Dendritic cell treated with granulocyte-macrophage colony-stimulating factor and Interleukin-4, amounts not matched to agents 40 ng/mL and 50 ng/mL, for 4 days (primary cell): ENCODE results near the gene GINS1.

Experiments used
- H3K27ac Mint-ChIP-seq: one replicate; pipeline ENCODE4 v1.8.0; 2022; ENCODE audit warnings: mild to moderate bottlenecking, mixed read lengths
- H3K27me3 Mint-ChIP-seq: one replicate; pipeline ENCODE4 v1.8.0; 2022; ENCODE audit warnings: mild to moderate bottlenecking, mixed read lengths
- H3K36me3 Mint-ChIP-seq: one replicate; pipeline ENCODE4 v1.8.0; 2022; ENCODE audit warnings: low read depth, mixed read lengths
- H3K4me1 Mint-ChIP-seq: one replicate; pipeline ENCODE4 v1.8.0; 2022; ENCODE audit warnings: low read depth, mixed read lengths
- H3K4me3 Mint-ChIP-seq: one replicate; pipeline ENCODE4 v1.8.0; 2022; ENCODE audit warnings: mild to moderate bottlenecking, moderate library complexity, mixed read lengths
- H3K9me3 Mint-ChIP-seq: one replicate; pipeline ENCODE4 v1.8.0; 2022; ENCODE audit warnings: mixed read lengths
- intact Hi-C: fragments of 100-400 bp; cut with micrococcal nuclease; formaldehyde crosslinking; loops from one replicate; pipeline ENCODE4 v1.15.0; 2022

Gene GINS1

GRCh38 chr20:25481235-25481917, 73.9 kb downstream of the GINS1 start:
- H3K9me3 Mint-ChIP-seq, result no peaks in the 10 kb centered on the region
- H3K27ac Mint-ChIP-seq, result no peak overlapping the region
- H3K27me3 Mint-ChIP-seq, result peaks cover 15% of the 10 kb centered on the region
- no peak overlapping the region for H3K4me3 Mint-ChIP-seq
- H3K4me1 Mint-ChIP-seq, result peaks cover 21% of the 10 kb centered on the region
- intact Hi-C loops, result no loop called here
- H3K36me3 Mint-ChIP-seq, result no peaks in the 10 kb centered on the region

- H3K9me3 Mint-ChIP-seq, result no peaks in the 10 kb centered on the region
- no peak overlapping the region for H3K4me3 Mint-ChIP-seq
- intact Hi-C loops, result no loop called here
- no peaks in the 10 kb centered on the region for H3K36me3 Mint-ChIP-seq
- peaks cover 17% of the 10 kb centered on the region for H3K27me3 Mint-ChIP-seq
- H3K4me1 Mint-ChIP-seq, result peaks cover 23% of the 10 kb centered on the region
- H3K27ac Mint-ChIP-seq, result no peak overlapping the region
Observed at GRCh38 chr20:25481918-25482253, 74.4 kb downstream of the GINS1 start.

DNA sequence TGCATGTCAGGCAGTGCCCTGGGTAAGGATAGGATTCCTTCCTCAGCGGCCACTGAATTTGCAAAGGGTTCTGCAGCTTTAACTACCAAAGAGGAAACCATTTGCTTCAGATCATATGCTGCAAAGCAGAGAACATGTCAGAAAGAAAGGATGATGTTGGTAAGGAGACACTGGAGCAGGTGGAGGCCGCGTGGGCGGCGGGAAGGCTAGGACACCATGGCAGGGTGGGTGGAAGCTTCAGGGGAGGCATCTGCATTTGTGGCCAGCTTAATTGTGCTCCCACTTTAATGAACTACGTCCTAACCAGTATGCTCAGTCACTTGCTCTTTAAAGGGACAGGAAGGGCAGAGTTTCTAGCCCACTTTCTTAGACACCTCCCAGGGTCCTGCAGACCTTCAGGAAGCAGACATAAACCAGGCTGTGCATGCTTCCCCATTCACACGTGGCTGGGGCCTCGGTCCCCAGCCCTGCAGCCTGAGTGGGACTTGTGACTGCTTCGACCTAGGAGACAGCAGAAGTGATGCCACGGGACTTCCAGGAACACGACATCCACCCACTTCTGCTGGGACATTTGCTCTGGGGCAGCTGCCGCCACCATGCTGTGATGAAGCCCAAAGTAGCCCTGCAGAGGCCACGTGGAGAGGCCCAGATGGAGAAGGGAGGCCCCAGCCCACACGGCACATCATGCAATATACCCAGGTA, 76.1 kb downstream of the GINS1 start:
- Mint-ChIP-seq H3K27ac (no peak overlapping the region), H3K9me3 (no peaks in the 10 kb centered on the region), H3K36me3 (no peaks in the 10 kb centered on the region), H3K4me3 (no peak overlapping the region), H3K4me1 (peaks cover 23% of the 10 kb centered on the region), H3K27me3 (peaks cover 17% of the 10 kb centered on the region)
- intact Hi-C loops, result no loop called here

DNA sequence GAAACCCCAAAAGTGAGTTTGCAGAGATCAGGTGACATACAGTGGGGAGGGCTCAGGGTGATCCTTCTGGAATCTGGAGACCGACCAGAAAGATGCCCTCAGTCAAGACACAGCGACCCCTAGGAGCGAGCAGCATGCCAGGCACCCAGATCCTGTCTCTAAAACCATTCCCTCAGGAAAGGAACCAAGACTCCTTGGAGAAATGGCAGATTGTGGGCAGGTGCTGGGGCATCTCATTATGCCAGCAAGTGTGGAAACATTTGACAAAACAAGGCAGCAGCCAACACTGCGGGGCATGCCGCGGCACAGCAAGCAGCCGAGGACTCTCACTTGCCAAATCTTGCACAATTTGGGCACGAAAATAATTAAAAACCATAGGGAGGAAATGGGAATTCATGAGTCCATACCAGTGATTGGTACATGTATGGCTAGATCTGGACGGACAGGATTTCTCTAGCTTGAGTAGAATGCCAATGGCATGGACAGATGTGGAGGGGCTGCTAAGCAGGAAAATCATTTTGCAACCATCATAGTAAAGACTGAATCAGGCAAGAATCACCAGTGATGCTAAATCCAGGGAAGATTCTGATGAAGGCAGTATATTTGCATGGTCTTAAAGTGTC, 76.9 kb downstream of the GINS1 start:
- no peak overlapping the region for H3K4me3 Mint-ChIP-seq
- intact Hi-C loops, result no loop called here
- H3K9me3 Mint-ChIP-seq, result no peaks in the 10 kb centered on the region
- peaks cover 23% of the 10 kb centered on the region for H3K4me1 Mint-ChIP-seq
- H3K36me3 Mint-ChIP-seq, result no peaks in the 10 kb centered on the region
- H3K27ac Mint-ChIP-seq, result no peak overlapping the region
- H3K27me3 Mint-ChIP-seq, result peaks cover 17% of the 10 kb centered on the region

DNA sequence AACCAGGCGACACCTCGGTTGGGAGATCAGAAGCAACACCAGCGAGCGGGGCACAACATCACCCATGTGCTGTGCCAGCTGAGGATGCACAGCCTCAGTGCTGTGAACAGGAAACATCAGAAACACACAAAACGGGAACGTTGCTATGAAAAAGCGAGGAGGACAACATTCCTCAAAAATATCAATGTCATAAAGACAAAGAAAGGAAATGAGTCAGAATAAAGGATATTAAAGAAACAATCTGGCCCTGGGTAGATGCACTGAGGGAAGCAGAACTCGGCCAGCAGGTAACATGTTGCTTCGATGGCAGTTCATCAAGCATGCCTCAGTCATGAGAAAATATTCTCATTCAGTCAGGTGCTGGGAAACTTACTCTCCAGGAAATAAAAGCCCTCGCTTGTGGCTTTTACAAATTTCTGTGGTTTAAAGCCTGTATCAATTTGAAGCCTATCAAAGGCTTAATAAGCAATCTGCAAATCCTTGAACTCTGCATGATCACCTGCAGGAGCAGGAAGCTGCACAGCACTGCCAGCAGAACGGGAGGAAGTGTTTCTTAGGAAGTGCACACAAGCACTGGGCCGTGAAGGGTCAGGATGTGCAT, 77.5 kb downstream of the GINS1 start:
- Mint-ChIP-seq H3K27me3 (peaks cover 17% of the 10 kb centered on the region), H3K27ac (no peak overlapping the region), H3K9me3 (no peaks in the 10 kb centered on the region), H3K36me3 (no peaks in the 10 kb centered on the region), H3K4me3 (no peak overlapping the region), H3K4me1 (peaks cover 23% of the 10 kb centered on the region)
- intact Hi-C loops, result no loop called here

DNA sequence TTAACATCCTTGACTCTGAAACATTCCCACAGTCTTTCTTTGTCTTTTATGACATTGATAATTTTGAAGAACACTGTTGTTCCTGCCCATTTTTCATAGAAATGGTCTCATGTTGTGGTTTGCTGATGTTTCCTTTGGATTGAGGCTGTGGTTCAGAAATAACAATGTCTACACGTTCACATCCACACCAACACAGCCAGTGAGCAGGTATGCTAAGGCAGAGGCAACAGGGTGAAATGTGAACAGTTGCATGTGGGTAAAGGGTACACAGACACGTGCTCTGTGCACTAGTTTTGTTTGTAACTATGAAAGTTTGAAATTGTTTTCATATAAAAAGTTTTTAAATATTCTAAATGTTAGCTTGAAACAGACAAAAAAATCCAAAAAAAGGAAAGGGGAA, 78.4 kb downstream of the GINS1 start:
- H3K27ac Mint-ChIP-seq, result no peak overlapping the region
- peaks cover 23% of the 10 kb centered on the region for H3K4me1 Mint-ChIP-seq
- no peaks in the 10 kb centered on the region for H3K36me3 Mint-ChIP-seq
- intact Hi-C loops, result no loop called here
- H3K27me3 Mint-ChIP-seq, result peaks cover 17% of the 10 kb centered on the region
- H3K4me3 Mint-ChIP-seq, result no peak overlapping the region
- H3K9me3 Mint-ChIP-seq, result no peaks in the 10 kb centered on the region

DNA sequence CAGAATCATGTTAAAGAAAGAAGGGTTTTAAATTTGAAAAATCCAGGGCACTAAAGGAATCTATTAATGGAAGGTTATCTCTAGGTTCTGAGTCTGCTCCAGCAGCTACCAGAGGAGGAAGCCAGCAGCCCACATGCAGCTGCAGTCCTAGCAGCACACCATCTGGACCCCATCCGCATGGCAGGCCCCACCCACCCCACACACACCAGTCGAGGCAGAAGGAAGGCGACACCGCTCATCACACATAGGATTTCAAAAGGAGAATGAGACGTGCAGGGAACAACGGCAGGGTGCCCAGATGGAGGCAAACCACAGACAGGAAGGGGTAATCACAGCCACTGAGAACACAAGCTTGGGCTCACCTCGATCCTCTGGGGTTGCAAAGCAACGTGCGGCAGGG, 78.9 kb downstream of the GINS1 start:
- intact Hi-C loops, result no loop called here
- Mint-ChIP-seq H3K36me3 (no peaks in the 10 kb centered on the region), H3K4me3 (no peak overlapping the region), H3K9me3 (no peaks in the 10 kb centered on the region), H3K27me3 (peaks cover 17% of the 10 kb centered on the region), H3K27ac (no peak overlapping the region), H3K4me1 (peaks cover 23% of the 10 kb centered on the region)

DNA sequence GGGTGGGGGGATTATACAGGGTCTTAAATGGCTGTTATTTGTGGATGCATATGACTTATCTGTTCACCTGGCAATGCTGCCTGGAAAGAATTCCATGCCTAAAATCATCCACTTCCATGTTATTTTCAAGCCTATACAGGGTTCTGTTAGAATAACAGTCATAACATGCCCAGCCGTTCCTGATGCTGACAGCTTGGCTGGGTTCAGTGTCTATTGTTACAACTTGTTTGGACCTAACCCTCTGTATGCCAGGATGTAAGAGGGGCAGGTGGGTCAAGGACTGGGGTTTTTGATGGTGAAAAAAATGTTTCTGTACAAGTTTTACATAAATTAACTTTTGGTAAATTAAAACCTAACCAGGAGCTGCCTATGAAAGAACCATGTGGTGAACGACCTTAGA, 79.8 kb downstream of the GINS1 start:
- Mint-ChIP-seq H3K27me3 (peaks cover 17% of the 10 kb centered on the region), H3K27ac (no peak overlapping the region), H3K4me3 (no peak overlapping the region), H3K9me3 (no peaks in the 10 kb centered on the region), H3K4me1 (peaks cover 23% of the 10 kb centered on the region), H3K36me3 (no peaks in the 10 kb centered on the region)
- intact Hi-C loops, result no loop called here

DNA sequence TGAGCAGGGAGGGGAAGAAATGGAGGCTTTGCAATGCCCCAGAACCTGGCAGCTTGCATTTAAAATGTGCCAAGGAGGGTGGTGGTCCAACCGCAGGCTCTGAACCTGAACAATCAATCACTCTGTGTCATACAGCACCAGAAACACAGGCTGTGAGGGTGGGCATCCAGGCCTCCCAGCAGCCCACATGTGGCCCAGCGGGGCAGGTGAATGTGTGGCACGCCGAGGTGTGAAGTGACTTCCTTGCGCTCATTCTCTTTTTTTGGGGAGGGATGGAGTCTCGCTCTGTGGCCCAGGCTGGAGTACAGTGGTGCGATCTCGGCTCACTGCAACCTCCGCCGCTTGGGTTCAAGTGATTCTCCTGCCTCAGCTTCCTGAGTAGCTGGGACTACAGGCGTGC, 80.5 kb downstream of the GINS1 start:
- H3K4me3 Mint-ChIP-seq, result no peak overlapping the region
- H3K9me3 Mint-ChIP-seq, result no peaks in the 10 kb centered on the region
- H3K4me1 Mint-ChIP-seq, result peaks cover 23% of the 10 kb centered on the region
- no peaks in the 10 kb centered on the region for H3K36me3 Mint-ChIP-seq
- H3K27ac Mint-ChIP-seq, result no peak overlapping the region
- intact Hi-C loops, result no loop called here
- H3K27me3 Mint-ChIP-seq, result peaks cover 17% of the 10 kb centered on the region

- Mint-ChIP-seq H3K4me1 (peaks cover 12% of the 10 kb centered on the region), H3K4me3 (no peak overlapping the region), H3K27me3 (peaks cover 10% of the 10 kb centered on the region), H3K9me3 (no peaks in the 10 kb centered on the region), H3K36me3 (no peaks in the 10 kb centered on the region), H3K27ac (no peak overlapping the region)
- intact Hi-C loops, result no loop called here
Observed at GRCh38 chr20:25489221-25489871, 81.9 kb downstream of the GINS1 start.

- intact Hi-C loops, result no loop called here
- H3K27me3 Mint-ChIP-seq, result peaks cover 4% of the 10 kb centered on the region
- H3K9me3 Mint-ChIP-seq, result no peaks in the 10 kb centered on the region
- peak overlapping the region; percentile 33 for H3K27ac Mint-ChIP-seq
- H3K4me3 Mint-ChIP-seq, result no peak overlapping the region
- H3K36me3 Mint-ChIP-seq, result no peaks in the 10 kb centered on the region
- peaks cover 5% of the 10 kb centered on the region for H3K4me1 Mint-ChIP-seq
Observed at GRCh38 chr20:25490656-25491445, 83.4 kb downstream of the GINS1 start.

- Mint-ChIP-seq H3K4me1 (peaks cover under 1% of the 10 kb centered on the region), H3K4me3 (no peak overlapping the region), H3K27ac (peak overlapping the region; percentile 33), H3K27me3 (peaks cover under 1% of the 10 kb centered on the region), H3K36me3 (no peaks in the 10 kb centered on the region), H3K9me3 (no peaks in the 10 kb centered on the region)
- intact Hi-C loops, result no loop called here
Observed at GRCh38 chr20:25491446-25492038, 84.1 kb downstream of the GINS1 start.

DNA sequence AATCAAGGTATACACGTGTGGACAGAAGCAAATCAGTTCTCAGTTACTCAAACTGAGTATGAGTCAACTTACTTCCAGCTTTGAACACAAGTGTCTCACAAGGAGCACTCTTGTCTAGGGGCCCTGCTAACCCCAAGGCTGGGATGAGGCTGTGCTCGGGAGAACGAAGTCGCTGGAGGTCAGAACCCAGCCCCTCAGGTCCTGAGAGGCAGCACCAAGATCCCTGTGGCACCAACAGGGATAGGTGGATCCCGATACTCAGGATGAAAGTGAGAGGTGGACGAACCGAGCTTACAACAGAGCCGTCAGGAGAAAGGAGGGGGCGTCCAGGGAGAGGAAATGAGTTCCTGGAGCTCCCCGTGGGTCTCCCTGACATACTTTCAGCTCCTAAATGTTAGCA, 85.7 kb downstream of the GINS1 start:
- H3K27ac Mint-ChIP-seq, result no peak overlapping the region
- no peaks in the 10 kb centered on the region for H3K27me3 Mint-ChIP-seq

More for the DNA sequence above, 85.7 kb downstream of the GINS1 start:
- no peaks in the 10 kb centered on the region for H3K4me1 Mint-ChIP-seq
- intact Hi-C loops, result no loop called here
- H3K9me3 Mint-ChIP-seq, result no peaks in the 10 kb centered on the region
- H3K4me3 Mint-ChIP-seq, result no peak overlapping the region
- no peaks in the 10 kb centered on the region for H3K36me3 Mint-ChIP-seq
